GM15510 (cell line): ENCODE measurements around the gene TBC1D22B.

ENCODE experiments used
- POLR2A ChIP-seq: IDR thresholded peaks from 3 replicates; pipeline ENCODE4 v1.6.1; 2011; ENCODE audit warnings: borderline replicate concordance; ENCODE audit not compliant: insufficient read length; ENCODE audit errors: extremely low read depth

The TBC1D22B gene

GRCh38 chr6:37303891-37304503 is 46.4 kb downstream of the TBC1D22B start:
- no peak for TF ChIP-seq POLR2A

GRCh38 chr6:37304766-37305165 is 47.2 kb downstream of the TBC1D22B start:
- no peak for TF ChIP-seq POLR2A

DNA sequence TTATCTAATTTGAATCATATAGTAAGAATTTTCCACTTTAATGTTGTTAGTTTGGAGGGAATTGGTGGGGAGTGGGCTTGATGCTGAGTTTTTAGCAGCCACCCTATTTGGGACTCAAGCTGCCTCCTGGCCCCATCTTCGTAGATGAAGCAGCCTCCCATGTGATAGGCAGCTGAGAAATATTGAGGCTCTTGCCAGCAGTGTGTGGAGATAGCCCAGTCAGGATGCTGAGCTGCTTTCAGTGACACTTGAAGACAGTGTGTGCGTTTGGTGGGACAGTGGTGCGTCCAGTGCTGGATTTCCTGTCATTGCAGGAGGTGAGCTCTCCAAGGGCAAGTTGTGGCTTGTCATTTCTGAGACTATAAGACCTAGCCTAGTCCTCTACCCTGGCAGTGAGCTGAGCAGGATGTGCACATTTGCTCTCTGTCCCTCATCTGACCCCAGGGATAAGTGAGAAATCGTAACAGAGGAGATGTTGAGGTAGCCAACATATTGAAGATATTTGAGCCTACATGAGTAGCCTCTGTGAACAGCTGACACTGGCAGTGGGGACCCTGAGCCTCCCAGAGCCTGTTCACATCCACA is 48.4 kb downstream of the TBC1D22B start:
- TF ChIP-seq POLR2A = no peak

DNA sequence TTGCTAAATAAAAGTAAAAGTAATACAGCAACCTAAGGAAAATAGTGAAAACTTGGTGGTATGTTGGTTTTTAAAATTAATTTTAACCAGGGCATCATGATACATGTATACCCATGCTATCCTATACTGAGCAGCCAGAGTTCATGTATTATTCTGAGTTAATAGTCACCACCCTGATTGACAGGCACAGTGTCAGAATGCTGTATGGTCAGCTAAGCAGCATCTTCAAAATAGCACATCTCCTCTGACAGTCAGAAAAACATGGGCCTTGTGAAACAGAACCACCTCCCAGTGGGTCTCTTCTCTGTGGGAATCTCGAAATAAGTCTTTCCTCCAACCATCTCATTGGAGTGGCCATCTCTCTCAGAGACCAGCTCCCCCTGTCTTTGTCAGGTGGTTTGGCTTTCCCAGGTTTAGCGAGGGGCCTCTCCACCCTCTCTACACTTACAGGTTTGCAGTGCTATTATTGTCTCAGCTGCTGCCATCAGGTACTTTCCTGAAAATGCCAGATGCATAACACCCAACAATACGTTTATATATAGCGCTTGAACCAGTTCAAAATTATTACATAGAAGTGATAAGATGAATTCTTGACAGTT is 49.2 kb downstream of the TBC1D22B start:
- no peak for TF ChIP-seq POLR2A

DNA sequence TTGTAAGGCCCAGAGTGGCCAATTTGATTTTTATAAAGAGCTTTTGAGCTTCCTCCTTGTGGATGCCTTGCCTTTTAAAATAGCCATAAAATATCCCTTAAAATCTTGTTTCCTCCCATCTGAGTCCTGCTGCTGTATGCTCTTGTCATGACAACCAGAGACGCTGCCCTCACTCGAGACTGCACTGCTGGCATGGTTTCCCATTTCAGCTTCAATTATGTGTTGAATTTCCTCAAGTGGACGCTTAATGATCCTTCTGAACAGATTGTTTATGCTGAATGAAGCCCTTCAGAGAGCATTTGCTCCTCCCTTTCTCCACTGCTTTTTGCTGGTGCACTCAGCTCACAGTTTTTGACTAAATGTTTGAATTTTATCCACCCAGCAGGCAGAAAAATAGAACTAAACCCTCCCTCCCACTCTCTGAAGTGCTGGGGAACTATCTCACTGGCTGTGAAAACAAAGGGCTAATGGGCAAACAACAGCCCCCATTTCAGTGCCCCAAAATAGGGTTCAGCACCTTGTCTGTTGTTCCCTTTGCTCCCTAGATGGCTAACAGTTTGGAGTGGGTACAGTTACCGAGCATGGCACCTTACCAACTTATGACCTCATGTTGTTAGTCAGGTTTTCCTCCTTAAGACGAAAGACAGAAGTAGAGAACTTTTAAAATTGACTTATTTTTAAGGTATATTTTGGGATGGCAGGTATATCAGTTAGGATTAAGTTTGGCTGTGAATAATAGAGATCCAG is 50.7 kb downstream of the TBC1D22B start:
- TF ChIP-seq POLR2A = no peak

GRCh38 chr6:37309046-37309445 is 51.5 kb downstream of the TBC1D22B start:
- TF ChIP-seq POLR2A = no peak

GRCh38 chr6:37309692-37310091 is 52.1 kb downstream of the TBC1D22B start:
- no peak for TF ChIP-seq POLR2A

DNA sequence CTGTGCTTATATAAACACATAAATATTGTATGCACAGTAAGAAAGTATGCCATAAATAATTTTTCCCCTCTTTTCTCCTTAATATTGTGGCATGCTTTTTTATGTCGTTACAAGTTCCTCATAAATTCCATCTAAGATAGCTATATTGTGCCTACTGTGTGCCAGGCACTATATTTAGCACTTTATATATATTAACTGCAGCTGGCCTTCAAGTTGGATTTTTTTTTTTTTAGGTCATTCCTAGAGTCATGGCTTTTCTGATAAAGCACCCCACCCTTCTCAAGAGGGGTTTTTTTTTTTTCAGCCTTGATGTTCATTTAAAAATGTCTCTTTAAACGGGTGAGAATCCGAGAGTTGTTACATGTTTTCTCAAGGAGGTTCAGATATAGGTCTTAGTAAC is 53.4 kb downstream of the TBC1D22B start:
- no peak for TF ChIP-seq POLR2A

- no peak for TF ChIP-seq POLR2A
These were observed 54.3 kb downstream of the TBC1D22B start for GRCh38 chr6:37311741-37312473.

- no peak for TF ChIP-seq POLR2A
These were observed 56.3 kb downstream of the TBC1D22B start for GRCh38 chr6:37313723-37314486.

DNA sequence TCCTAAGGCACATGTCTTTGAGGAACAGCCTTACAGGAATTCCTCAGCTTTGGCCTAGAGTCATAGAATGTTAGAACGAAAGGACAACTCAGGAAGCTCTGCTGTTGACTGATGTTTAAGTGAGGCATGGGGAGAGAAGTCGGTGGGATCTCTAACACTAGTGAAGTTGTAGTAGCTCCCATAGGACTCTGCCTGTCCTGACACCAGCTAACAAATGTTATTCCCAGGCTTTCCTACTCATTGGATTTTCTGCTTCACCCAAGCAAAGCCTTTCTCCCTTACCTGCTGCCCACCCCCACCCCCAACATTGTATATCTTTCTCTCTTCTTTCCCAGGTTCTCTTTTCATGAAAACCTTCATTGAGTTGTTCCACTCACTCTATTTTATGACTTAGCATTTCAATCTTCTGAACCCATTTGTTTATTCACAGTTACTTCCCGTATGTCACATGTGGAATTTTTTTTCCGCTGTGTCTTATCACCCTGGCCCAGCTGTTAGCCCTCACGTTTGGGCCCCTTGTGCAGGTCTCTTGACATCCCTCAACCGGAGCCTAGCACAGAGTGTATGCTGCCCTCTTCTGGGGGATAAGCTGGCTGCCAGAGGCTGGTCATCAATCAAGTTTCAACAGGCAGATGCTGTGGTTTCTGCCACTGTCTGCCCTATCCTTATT is 57.0 kb downstream of the TBC1D22B start:
- TF ChIP-seq POLR2A = no peak

DNA sequence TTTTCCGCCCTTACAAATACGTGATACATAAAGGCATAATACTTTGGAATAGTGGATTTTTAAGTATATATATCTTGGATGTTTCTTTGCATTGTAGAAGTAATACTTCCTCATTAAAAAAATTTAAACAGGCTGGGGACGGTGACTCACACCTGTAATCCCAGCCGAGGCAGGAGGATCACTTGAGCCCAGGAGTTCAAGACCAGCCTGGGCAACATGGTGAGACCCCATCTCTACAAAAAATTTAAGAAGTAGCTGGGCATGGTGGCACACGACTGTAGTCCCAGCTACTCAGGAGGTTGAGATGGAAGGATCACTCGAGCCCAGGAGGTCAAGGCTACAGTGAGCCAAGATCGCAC is 57.6 kb downstream of the TBC1D22B start:
- no peak for TF ChIP-seq POLR2A

GRCh38 chr6:37316071-37316470 is 58.5 kb downstream of the TBC1D22B start:
- no peak for TF ChIP-seq POLR2A

DNA sequence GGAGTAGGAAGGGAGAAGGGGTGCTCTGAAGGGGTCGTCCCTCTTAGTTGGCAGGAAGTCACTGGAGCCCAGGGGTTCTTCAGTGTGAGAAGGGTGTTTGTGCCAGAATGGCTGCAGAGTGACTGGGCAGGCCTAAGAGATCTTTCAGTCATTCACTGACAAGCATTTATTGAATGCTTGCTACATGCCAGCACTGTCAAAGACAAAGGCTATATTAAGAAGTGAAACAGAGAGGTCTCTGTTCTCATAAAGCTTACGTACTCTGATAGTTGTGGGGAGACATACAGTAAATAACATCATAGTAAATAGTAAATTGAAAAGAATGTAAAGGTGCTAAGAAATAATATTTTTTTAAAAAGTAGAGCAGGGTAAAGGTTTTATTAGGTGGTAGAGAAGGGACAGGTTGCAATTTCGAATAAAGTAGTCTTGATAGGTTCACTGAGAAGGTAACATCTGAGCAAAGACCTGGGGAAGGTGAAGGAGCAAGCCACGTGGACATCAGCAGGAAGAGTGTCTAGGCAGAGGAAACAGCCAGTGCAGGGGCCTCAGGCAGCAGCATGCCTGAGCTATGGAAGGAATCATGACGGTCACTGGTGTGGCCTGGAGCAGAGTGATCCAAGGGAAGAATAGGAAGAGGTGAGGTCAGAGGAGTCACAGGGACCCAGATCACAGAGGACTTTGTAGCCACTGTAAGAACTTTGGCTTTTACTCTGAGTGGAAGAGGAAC is 59.9 kb downstream of the TBC1D22B start:
- TF ChIP-seq POLR2A = no peak

DNA sequence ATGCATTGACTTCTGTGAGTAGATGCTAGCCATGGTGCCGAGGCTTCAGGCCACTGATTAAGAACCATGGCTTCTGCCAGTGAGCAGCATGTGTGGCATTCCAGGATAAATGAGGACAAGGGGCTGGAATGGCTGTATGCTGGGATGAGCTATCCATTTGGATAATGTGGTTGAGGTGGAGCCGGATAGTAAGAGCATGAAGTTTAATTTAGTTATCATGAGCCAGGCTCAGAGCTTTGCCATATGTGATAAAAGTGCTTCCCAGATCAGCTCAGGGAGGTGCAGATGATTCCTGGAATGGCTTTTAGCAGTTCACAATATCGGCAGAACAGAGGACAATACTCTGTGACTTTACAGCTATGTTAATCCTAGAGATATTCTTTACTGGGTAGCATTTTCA is 61.6 kb downstream of the TBC1D22B start:
- TF ChIP-seq POLR2A = no peak
